NCI-H146 treated with DMSO at 0.1 percent for 48 hours (cell line): Measurements from ENCODE around the gene MAGEB17.

Experiments used
- DNase-seq: peaks from one replicate; lab custom pipeline; 2025; ENCODE audit not compliant: unreplicated experiment; lab: John Stamatoyannopoulos, UW

Gene MAGEB17

GRCh38 chrX:16205840-16206239 is 38.6 kb downstream of the MAGEB17 start:
- no peak for DNase-seq

DNA sequence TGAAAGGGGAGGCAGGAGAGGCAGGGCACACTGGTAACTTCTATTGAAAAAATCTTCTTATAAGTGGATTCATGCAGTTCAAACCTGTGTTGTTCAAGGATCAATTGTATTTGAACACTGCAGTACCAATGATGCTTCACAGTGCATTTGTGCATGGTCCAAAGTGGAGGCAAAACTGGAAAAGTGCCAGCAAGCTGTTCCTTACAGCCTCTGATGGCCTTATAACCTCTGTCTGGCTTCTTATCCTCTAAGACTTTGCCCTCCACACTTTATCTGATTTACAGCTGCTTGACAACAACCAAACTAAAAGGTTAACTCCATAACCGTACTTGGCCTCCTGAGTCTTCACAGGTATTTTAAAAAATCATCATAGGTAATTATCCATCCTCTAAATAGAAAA is 40.4 kb downstream of the MAGEB17 start:
- DNase-seq = no peak

DNA sequence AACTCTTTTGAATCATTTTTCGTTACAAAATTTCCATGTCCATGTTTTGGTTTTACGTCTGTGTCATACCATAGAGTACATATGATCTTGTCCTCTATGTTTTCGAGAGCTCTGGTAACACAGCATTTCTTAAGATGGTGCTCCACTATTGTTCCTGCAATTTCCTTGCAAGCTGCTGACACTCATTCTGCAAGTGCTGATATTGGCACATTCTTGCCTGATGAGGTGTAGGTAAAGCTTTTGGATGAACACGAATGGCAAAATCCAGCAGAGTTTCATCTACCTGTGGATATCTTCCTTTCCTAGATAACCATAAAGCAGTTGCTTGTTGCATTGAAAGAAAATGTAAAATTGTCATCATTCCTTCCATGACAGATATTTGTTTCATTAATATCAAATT is 41.3 kb downstream of the MAGEB17 start:
- no peak for DNase-seq

GRCh38 chrX:16210061-16210460 is 42.8 kb downstream of the MAGEB17 start:
- no peak for DNase-seq

DNA sequence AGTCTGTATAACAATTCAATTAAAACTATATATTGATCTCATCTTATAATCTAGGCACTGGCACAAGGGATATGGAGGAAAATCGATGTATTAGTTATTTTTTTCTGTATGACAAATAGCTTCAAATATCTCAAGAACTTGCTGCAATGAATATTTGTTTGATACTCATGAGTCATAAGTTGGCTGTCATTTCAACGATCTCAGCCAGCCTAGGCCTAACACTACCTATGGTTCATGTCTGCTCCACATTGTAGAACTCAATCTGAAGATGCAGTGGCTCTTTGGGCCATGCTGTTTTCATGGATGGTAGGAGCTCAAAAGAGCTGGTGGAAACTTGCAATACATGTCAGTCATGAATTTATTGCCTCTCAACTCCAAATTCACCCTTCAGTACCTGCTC is 44.7 kb downstream of the MAGEB17 start:
- no peak for DNase-seq

GRCh38 chrX:16212436-16212835 is 45.2 kb downstream of the MAGEB17 start:
- DNase-seq = no peak

- DNase-seq = no peak
These were observed 46.7 kb downstream of the MAGEB17 start for GRCh38 chrX:16213961-16214360.

- DNase-seq = no peak
These were observed 48.4 kb downstream of the MAGEB17 start for GRCh38 chrX:16215660-16216059.
